Adrenal gland (tissue), 5 donors: ENCODE measurements around the gene CDK4.

Experiments
- CTCF ChIP-seq, 6 experiments: fragments of 450-650 bp in 4 of 6; fragments of 200-600 bp in 2 of 6; sonication (generic) in 1 of 6; IDR thresholded peaks; 1 replicate in 5 of 6; 2 replicates in 1 of 6; pipeline versions ENCODE4 v1.5.1 to v1.8.0; 2016 to 2021; ENCODE audit warnings: antibody characterized with exemption in 6 of 6, mild to moderate bottlenecking in 2 of 6, moderate library complexity in 1 of 6
- POLR2A ChIP-seq, 2 donors: fragments of 450-650 bp; IDR thresholded peaks; one replicate each; pipeline ENCODE4 v1.6.1; 2017; ENCODE audit warnings: antibody characterized with exemption in 2 of 2, mild to moderate bottlenecking in 2 of 2, moderate library complexity in 1 of 2
- donor health status: DM: no; HTN: no; CAD: no.

DNA sequence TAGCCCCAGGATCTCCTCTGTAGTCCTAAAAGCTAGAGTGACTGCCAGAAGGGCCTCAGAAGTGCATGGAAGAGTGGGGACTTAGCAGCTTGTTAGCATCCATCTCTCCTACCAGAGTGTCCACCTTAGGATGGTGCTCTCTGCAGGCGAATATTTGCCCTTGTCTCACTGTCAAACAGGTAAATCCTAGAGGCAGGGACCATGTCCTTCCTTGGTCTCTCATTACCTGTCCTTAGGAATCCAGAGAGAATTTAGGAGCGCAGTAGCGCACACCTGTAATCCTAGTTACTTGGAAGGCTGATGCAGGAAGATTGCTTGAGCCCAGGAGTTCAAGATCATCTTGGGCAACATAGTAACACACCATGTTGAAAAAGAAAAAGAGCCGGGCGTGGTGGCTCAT is 35.0 kb downstream of the CDK4 start:
- TF ChIP-seq CTCF (IDR thresholded peaks at IDR 0.05) (no peak), POLR2A (IDR thresholded peaks at IDR 0.05) (no peak)
